ENCODE results near the gene FBN2.

Gene FBN2

DNA sequence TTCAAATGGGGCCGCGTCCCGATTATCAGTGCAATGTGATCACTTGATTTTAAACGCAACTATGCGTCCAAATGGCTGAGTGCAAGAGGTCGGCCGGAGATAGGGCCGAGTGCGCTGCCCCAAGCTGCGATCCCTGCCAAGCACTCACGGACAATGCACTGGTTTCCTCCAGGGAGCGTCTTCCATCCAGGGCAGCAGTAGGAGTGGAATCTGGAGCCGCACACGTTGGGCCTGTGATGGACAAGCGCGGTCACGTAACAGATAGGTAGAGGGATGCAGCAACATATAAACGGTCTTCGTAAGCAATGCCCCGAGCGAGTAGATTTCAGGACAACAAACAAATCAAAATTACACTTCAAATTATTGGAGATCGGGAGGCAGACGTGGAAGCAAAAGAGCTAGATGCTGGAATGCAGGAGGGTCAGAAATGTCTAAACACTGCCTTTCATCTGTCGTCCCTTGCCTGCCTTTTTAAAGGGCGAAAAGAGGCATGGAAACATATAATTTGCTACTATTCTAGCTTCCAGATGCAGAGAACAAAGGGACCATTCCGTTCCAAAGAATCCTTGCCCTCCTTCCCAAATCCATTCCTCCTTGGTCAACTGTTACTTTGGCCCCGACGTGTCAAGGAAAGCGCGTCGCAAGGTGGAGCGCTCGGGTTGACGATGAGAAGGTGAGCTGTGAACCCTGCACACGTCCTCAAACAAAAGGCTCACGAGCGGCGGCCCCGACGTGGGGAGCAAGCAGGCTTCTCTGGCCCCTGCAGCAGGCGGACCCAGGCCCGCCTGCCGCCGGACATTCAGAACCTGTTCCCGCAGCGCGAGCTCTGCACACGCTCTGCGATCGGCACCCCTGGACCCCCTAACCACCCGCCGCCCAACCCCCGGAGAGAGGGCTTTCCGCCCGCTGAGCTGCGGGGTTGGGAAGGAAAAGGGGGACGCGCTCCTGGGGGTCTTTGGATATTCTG lies 1.5 kb downstream of the FBN2 start:
- in situ Hi-C loops (cut with MboI; ENCODE audit: low sequenced_read_pairs, unreplicated experiment), result no loop called here
- no peak for DNase-seq (ENCODE audit: low spot score)
- TF ChIP-seq, protein P1, sequence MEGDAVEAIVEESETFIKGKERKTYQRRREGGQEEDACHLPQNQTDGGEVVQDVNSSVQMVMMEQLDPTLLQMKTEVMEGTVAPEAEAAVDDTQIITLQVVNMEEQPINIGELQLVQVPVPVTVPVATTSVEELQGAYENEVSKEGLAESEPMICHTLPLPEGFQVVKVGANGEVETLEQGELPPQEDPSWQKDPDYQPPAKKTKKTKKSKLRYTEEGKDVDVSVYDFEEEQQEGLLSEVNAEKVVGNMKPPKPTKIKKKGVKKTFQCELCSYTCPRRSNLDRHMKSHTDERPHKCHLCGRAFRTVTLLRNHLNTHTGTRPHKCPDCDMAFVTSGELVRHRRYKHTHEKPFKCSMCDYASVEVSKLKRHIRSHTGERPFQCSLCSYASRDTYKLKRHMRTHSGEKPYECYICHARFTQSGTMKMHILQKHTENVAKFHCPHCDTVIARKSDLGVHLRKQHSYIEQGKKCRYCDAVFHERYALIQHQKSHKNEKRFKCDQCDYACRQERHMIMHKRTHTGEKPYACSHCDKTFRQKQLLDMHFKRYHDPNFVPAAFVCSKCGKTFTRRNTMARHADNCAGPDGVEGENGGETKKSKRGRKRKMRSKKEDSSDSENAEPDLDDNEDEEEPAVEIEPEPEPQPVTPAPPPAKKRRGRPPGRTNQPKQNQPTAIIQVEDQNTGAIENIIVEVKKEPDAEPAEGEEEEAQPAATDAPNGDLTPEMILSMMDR (IDR thresholded peaks at IDR 0.05; ENCODE audit: borderline replicate concordance, control extremely low read depth, extremely low read depth, insufficient read depth, missing control alignments), result no peak

DNA sequence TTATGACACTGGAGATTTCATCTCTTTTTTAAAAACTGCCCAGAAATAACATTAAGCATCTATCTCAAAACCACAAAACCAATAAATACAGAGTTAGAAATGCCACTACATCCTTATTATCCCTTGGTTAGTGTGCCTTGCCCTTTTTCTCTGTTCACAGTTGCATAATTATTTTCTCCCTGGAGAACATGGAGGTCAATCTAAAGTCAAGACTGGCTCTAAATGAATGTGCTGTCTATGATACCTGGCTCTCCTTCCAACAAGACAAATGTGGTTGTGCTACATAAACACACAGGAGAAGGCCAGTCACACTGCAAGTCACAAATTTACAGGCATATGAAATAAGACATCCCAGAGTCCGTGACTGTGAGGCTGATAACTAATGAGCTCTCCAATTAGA lies 2.8 kb downstream of the FBN2 start:
- TF ChIP-seq, protein P1 (IDR thresholded peaks at IDR 0.05; ENCODE audit: borderline replicate concordance, control extremely low read depth, extremely low read depth, insufficient read depth, missing control alignments), result no peak
- DNase-seq (ENCODE audit: low spot score), result no peak
- in situ Hi-C loops (cut with MboI; ENCODE audit: low sequenced_read_pairs, unreplicated experiment), result no loop called here

DNA sequence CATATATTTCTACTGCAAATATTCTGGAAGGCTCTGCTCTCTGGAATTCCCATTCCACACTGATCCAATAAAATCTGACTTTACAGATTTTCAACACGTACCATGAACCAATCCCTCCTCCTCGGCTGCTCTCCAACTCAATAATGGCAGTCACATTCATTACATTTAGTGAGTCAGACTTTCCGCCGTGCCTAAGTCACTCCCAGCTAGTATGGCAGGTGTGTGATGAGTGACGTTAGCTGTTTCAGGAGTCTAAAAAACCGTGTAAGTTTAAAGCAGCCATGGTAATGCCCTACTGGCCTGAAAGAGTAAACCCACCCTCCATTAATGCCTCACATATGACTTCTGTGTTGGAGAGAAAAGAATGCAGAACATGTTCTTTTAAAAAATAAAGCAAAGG lies 3.3 kb downstream of the FBN2 start:
- TF ChIP-seq, protein P1 (IDR thresholded peaks at IDR 0.05; ENCODE audit: borderline replicate concordance, control extremely low read depth, extremely low read depth, insufficient read depth, missing control alignments), result no peak
- in situ Hi-C loops (cut with MboI; ENCODE audit: low sequenced_read_pairs, unreplicated experiment), result no loop called here
- no peak for DNase-seq (ENCODE audit: low spot score)

DNA sequence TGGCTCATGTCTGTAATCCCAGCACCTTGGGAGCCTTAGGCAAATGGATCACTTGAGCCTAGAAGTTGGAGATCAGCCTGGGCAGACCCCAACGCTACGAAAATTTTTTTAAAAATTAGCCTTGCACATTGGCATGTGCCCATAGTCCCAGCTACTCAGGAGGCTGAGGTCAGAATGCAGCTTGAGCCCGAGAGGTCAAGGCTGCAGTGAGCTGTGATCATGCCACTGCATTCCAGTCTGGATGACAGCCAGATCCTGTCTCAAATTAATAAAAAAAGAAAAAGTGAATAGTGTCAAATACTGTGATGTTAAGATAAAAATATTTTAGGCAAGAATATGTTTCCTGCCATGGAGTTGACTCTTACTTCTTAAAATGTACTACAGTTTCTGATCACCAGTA lies 5.3 kb downstream of the FBN2 start:
- TF ChIP-seq, protein P1 (IDR thresholded peaks at IDR 0.05; ENCODE audit: borderline replicate concordance, control extremely low read depth, extremely low read depth, insufficient read depth, missing control alignments), result no peak
- in situ Hi-C loops (cut with MboI; ENCODE audit: low sequenced_read_pairs, unreplicated experiment), result no loop called here

DNA sequence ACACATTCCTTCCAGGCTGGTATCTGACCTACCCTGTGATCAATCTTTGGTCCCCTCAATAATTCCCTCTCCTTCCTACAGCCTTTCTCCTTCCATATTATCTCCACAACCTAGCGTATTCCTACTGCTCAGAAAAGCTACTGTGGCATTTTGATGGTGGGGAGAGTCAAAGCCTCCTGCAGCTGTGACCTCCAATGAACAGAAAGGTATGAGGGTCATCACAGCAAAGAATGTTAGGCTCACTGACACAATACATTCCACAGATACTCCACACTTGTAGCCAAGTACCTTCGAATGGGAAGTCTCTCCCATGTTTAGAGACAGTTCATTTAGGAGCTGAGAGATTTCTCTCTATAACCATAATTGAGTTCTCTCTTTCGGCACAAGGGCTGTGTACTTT lies 5.9 kb downstream of the FBN2 start:
- in situ Hi-C loops (cut with MboI; ENCODE audit: low sequenced_read_pairs, unreplicated experiment), result no loop called here
- TF ChIP-seq, protein P1 (IDR thresholded peaks at IDR 0.05; ENCODE audit: borderline replicate concordance, control extremely low read depth, extremely low read depth, insufficient read depth, missing control alignments), result no peak
- DNase-seq (ENCODE audit: low spot score), result no peak

More for the DNA sequence above, 5.3 kb downstream of the FBN2 start:
- no peak for DNase-seq (ENCODE audit: low spot score)

DNA sequence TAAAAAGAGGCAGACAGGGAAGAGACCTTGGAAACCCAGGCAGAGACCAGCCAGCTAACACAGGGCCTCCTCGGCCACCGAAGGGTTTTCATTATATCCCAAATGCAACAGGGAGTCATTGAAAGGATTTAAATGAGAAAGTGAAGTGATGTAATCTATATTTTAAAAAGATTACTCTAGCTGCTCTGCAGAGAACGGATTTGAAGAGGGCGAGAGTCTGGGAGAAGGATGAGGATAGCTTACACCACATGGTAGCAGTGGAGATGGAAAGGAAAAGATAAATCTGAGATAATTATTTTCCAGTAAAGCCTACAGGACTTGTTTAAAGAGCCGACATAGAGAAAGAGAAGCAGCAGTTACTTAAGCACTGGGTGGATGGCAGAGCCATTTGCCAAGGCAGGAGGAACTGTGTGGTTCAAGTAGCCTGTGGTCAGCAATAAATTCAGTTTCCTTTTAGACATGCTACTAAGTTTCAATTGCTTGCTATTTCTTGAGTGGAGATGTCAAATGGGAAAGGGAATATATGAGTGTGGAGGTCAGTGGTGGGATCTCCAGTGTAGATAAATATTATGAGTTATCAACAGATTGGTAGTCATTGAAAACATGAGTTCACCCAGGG lies 9.3 kb downstream of the FBN2 start:
- in situ Hi-C loops (cut with MboI; ENCODE audit: low sequenced_read_pairs, unreplicated experiment), result no loop called here
- no peak for DNase-seq (ENCODE audit: low spot score)
- TF ChIP-seq, protein P1 (IDR thresholded peaks at IDR 0.05; ENCODE audit: borderline replicate concordance, control extremely low read depth, extremely low read depth, insufficient read depth, missing control alignments), result no peak
